ENCODE results near the gene NEK6. TPM values are rescaled to one million over a fixed set of nuclear protein-coding genes. Genes with fewer than 3 reads are reported as not detected.
A peak's percentile ranks its signal among the peaks of the same experiment; 100 is the strongest.

Gene NEK6
- total and polyA plus RNA-seq, 4 donors = 19.0 to 86.2 (median 53.1) TPM

DNA sequence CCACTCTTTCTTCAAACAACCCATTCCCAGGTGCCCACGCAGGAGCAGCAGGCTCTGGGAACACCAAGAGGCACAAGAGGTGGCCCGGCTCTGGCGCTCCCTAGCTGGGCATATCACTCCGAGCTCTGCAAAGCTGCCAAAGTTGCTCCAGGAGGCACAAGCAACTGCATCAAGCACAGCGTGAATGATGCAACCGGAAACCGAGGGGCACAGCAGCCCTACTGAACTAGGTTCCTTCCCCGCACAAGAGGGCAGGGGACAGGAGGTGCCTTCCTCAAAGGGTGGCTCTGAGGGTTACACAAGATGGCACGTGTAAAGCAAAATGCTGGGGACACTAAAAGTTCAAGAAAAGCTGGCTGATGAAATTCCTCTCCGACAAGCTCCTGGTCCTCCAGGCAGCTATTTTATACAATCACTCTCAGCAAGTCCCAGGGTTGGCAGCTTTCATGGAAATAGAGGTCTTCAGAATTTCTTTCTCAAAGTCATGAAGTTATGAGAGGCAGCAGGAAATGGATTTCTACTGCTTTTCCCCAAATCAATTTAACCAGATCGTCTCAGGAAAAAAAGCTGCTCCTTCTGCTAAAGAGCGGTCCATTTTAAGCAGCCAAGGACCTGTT is 134.6 kb downstream of the NEK6 start:
- ATAC-seq (ENCODE audit: insufficient read depth, low FRiP score) (no peak), DNase-seq (peak in 2 of 3 donors; percentile 21 to 51)
- H3K9ac ChIP-seq (ENCODE audit: insufficient read depth in 1 of 2, low read length in 2 of 2) = no peak overlapping the region
- H3K27ac ChIP-seq (ENCODE audit: low read depth in 1 of 2, low read length in 1 of 2) = no peak overlapping the region
- TF ChIP-seq, protein P1, sequence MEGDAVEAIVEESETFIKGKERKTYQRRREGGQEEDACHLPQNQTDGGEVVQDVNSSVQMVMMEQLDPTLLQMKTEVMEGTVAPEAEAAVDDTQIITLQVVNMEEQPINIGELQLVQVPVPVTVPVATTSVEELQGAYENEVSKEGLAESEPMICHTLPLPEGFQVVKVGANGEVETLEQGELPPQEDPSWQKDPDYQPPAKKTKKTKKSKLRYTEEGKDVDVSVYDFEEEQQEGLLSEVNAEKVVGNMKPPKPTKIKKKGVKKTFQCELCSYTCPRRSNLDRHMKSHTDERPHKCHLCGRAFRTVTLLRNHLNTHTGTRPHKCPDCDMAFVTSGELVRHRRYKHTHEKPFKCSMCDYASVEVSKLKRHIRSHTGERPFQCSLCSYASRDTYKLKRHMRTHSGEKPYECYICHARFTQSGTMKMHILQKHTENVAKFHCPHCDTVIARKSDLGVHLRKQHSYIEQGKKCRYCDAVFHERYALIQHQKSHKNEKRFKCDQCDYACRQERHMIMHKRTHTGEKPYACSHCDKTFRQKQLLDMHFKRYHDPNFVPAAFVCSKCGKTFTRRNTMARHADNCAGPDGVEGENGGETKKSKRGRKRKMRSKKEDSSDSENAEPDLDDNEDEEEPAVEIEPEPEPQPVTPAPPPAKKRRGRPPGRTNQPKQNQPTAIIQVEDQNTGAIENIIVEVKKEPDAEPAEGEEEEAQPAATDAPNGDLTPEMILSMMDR (IDR thresholded peaks at IDR 0.05; ENCODE audit: control extremely low read depth, extremely low read depth) = no peak
- H3K4me3 ChIP-seq = no peak overlapping the region
- WGBS, 2 donors = 33 to 76% methylated on average over 12 of the region's 12 CpGs
- no peaks in the 10 kb centered on the region for H3K9me3 ChIP-seq (ENCODE audit: control insufficient read depth in 4 of 4, insufficient read depth in 3 of 4, low read length in 3 of 4)
- H3K36me3 ChIP-seq (ENCODE audit: control insufficient read depth in 4 of 4, insufficient read depth in 4 of 4, low read length in 4 of 4) = peaks cover 0 to 4% (median 3%) of the 10 kb centered on the region in 4 donors
- no peaks in the 10 kb centered on the region for H3K27me3 ChIP-seq (ENCODE audit: control insufficient read depth in 3 of 3, insufficient read depth in 3 of 3, low read length in 2 of 3)
- peaks cover 15 to 38% (median 19%) of the 10 kb centered on the region in 5 donors for H3K4me1 ChIP-seq (ENCODE audit: control insufficient read depth in 5 of 5, insufficient read depth in 5 of 5, low read length in 5 of 5)

GRCh38 chr9:124392871-124393460 is 135.2 kb downstream of the NEK6 start:
- no peak overlapping the region for H3K4me3 ChIP-seq
- no peak overlapping the region for H3K9ac ChIP-seq (ENCODE audit: insufficient read depth in 1 of 2, low read length in 2 of 2)
- 49 to 74% methylated on average over 9 of the region's 9 CpGs for WGBS, 2 donors
- no peak overlapping the region for H3K27ac ChIP-seq (ENCODE audit: low read depth in 1 of 2, low read length in 1 of 2)
- DNase-seq = peak; percentile 61 to 92 (median 88)
- TF ChIP-seq, protein P1 (IDR thresholded peaks at IDR 0.05; ENCODE audit: control extremely low read depth, extremely low read depth) = no peak
- no peak for ATAC-seq (ENCODE audit: insufficient read depth, low FRiP score)
- H3K9me3 ChIP-seq (ENCODE audit: control insufficient read depth in 4 of 4, insufficient read depth in 3 of 4, low read length in 3 of 4) = no peaks in the 10 kb centered on the region
- H3K36me3 ChIP-seq (ENCODE audit: control insufficient read depth in 4 of 4, insufficient read depth in 4 of 4, low read length in 4 of 4) = peaks cover 0 to 4% (median 3%) of the 10 kb centered on the region in 4 donors
- peaks cover 15 to 38% (median 19%) of the 10 kb centered on the region in 5 donors for H3K4me1 ChIP-seq (ENCODE audit: control insufficient read depth in 5 of 5, insufficient read depth in 5 of 5, low read length in 5 of 5)
- H3K27me3 ChIP-seq (ENCODE audit: control insufficient read depth in 3 of 3, insufficient read depth in 3 of 3, low read length in 2 of 3) = no peaks in the 10 kb centered on the region

DNA sequence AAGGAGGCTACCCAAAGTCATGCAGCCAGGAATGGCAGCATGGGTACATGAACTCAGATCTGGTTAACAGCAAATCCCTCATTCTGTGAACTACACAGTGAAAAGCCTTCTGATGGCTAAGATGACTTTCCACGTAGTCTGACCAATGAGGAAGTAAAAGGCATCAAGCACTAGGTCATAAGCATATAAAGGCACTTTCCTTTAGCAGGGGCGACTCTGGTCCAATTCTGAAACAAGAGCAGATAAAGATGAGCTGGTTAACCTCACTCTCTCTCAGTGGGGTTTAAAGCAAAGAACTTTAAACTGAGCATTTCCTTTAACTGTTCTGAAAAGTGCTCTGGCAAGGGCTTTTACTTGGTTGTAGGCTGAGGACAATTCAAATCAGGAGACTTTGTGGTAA is 136.4 kb downstream of the NEK6 start:
- no peak for DNase-seq
- TF ChIP-seq, protein P1 (IDR thresholded peaks at IDR 0.05; ENCODE audit: control extremely low read depth, extremely low read depth) = no peak
- WGBS, 2 donors = 38 to 64% methylated on average over 2 of the region's 2 CpGs
- Histone ChIP-seq H3K27ac (ENCODE audit: low read depth in 1 of 2, low read length in 1 of 2) (no peak overlapping the region), H3K4me1 (ENCODE audit: control insufficient read depth in 5 of 5, insufficient read depth in 5 of 5, low read length in 5 of 5) (peaks cover 8 to 47% (median 15%) of the 10 kb centered on the region in 5 donors), H3K27me3 (ENCODE audit: control insufficient read depth in 3 of 3, insufficient read depth in 3 of 3, low read length in 2 of 3) (no peaks in the 10 kb centered on the region), H3K36me3 (ENCODE audit: control insufficient read depth in 4 of 4, insufficient read depth in 4 of 4, low read length in 4 of 4) (peaks cover 0 to 5% (median 3%) of the 10 kb centered on the region in 4 donors), H3K9me3 (ENCODE audit: control insufficient read depth in 4 of 4, insufficient read depth in 3 of 4, low read length in 3 of 4) (no peaks in the 10 kb centered on the region), H3K4me3 (no peak overlapping the region), H3K9ac (ENCODE audit: insufficient read depth in 1 of 2, low read length in 2 of 2) (no peak overlapping the region)
- no peak for ATAC-seq (ENCODE audit: insufficient read depth, low FRiP score)
